Breast epithelium (tissue), 4 donors: Measurements from ENCODE around the gene PTPN4. TPM values are rescaled to one million over a fixed set of nuclear protein-coding genes. Genes with fewer than 3 reads are reported as not detected.

Experiments
- DNase-seq, 2 donors: peaks; one replicate each; pipeline ENCODE4 v3.0.0-alpha.2; 2019; ENCODE audit warnings: low spot score in 2 of 2
- H3K27ac ChIP-seq, 2 donors: fragments of 200-600 bp; sonication (generic) in 1 of 2; one replicate each; pipeline ENCODE4 v1.5.1; 2016 to 2019; ENCODE audit warnings: mild to moderate bottlenecking in 1 of 2
- H3K27me3 ChIP-seq, 2 donors: fragments of 200-600 bp; sonication (generic) in 1 of 2; one replicate each; pipeline versions ENCODE4 v1.5.1 to v1.6.0; 2017 to 2019; ENCODE audit warnings: control low read depth in 1 of 2, mild to moderate bottlenecking in 1 of 2
- H3K36me3 ChIP-seq: fragments of 200-600 bp; one replicate; pipeline ENCODE4 v1.5.1; 2019
- H3K4me1 ChIP-seq, 2 donors: fragments of 200-600 bp; sonication (generic); one replicate each; pipeline ENCODE4 v1.5.1; 2016 to 2019; ENCODE audit warnings: control low read depth in 1 of 2
- H3K4me3 ChIP-seq, 3 donors: fragments of 200-600 bp; sonication (generic); 1 replicate in 2 of 3; 2 replicates in 1 of 3; pipeline ENCODE4 v1.5.1; 2016 to 2019; ENCODE audit warnings: mild to moderate bottlenecking in 3 of 3, moderate library complexity in 2 of 3
- H3K9me3 ChIP-seq, 2 donors: fragments of 200-600 bp; sonication (generic) in 1 of 2; one replicate each; pipeline ENCODE4 v1.5.1; 2016 to 2019; ENCODE audit warnings: control low read depth in 1 of 2
- POLR2A ChIP-seq: fragments of 450-650 bp; IDR thresholded peaks from one replicate; pipeline ENCODE4 v1.6.1; 2016; ENCODE audit warnings: antibody characterized with exemption, mild to moderate bottlenecking, moderate library complexity
- POLR2AphosphoS5 ChIP-seq, 3 donors: sonication (generic); formaldehyde crosslinking; IDR thresholded peaks; one replicate each; pipeline ENCODE4 v1.6.1; 2017; ENCODE audit warnings: antibody characterized with exemption in 3 of 3
- intact Hi-C: fragments of 100-400 bp; cut with DNase I; formaldehyde crosslinking; loops from one replicate; pipeline ENCODE4 v1.15.1; 2023; ENCODE audit warnings: low total_unique reads
- total RNA-seq, 3 donors: library from RNA; depleted of rRNA; stranded (reverse); fragments of >200 nt; gene quantifications; one replicate each; pipeline ENCODE4 v1.1.0, GENCODE V29; 2016
- TF ChIP-seq, protein P1 (sequence below), 3 donors: fragments of 450-650 bp; IDR thresholded peaks; one replicate each; pipeline ENCODE4 v1.5.1; 2016 to 2017; ENCODE audit warnings: antibody characterized with exemption in 3 of 3, mild to moderate bottlenecking in 3 of 3, moderate library complexity in 3 of 3

Gene PTPN4
- total RNA-seq, 3 donors from 2014 or later = 29.1 to 49.6 (median 38.7) TPM

DNA sequence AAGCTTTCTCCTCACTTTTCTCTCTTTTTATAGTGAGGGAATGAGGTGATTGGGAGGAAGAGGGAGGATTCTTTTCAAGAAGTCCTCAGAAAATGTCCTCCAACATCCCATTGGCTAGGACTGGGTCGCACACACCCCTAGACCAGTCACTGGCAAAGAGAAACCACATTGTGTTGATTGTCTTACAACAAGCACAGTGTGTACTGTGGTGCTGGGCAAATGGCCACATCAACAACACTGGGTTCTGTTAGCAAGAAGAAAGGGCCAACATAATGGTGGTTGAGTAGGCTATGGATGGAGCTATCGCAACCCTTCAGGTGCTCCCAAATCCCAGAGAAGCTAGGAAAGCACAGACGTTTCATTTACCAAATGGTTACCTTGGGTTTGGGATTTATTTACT is 18.7 kb upstream of the PTPN4 start:
- no peak overlapping the region for H3K4me3 ChIP-seq
- no peaks in the 10 kb centered on the region for H3K9me3 ChIP-seq
- intact Hi-C loops = no loop called here
- H3K27me3 ChIP-seq = no peaks in the 10 kb centered on the region
- no peak overlapping the region for H3K27ac ChIP-seq
- no peaks in the 10 kb centered on the region for H3K36me3 ChIP-seq
- TF ChIP-seq POLR2AphosphoS5 (IDR thresholded peaks at IDR 0.05) (no peak), POLR2A (no peak)
- TF ChIP-seq, protein P1, sequence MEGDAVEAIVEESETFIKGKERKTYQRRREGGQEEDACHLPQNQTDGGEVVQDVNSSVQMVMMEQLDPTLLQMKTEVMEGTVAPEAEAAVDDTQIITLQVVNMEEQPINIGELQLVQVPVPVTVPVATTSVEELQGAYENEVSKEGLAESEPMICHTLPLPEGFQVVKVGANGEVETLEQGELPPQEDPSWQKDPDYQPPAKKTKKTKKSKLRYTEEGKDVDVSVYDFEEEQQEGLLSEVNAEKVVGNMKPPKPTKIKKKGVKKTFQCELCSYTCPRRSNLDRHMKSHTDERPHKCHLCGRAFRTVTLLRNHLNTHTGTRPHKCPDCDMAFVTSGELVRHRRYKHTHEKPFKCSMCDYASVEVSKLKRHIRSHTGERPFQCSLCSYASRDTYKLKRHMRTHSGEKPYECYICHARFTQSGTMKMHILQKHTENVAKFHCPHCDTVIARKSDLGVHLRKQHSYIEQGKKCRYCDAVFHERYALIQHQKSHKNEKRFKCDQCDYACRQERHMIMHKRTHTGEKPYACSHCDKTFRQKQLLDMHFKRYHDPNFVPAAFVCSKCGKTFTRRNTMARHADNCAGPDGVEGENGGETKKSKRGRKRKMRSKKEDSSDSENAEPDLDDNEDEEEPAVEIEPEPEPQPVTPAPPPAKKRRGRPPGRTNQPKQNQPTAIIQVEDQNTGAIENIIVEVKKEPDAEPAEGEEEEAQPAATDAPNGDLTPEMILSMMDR (IDR thresholded peaks at IDR 0.05) = no peak
- H3K4me1 ChIP-seq = no peaks in the 10 kb centered on the region
- no peak for DNase-seq

DNA sequence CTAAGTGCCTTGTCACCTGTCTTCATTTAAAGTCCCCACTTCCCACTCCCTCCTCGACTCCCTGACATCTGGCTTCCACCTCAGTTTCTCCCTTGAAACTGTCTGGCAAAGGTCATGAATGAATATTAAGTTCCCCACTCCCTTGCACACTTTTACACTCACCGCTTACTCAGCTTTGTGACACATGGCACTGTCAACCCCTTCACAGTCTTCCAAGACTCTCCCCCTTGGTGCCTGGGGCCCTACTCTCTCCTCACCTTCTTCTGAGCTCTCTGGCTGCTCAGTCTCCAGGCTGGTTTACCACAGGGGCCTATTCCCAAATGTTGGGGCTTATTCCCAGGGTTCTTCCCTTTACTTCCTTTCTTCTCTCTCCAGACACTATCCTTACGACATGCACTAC is 17.9 kb upstream of the PTPN4 start:
- Histone ChIP-seq H3K4me3 (no peak overlapping the region), H3K4me1 (no peaks in the 10 kb centered on the region), H3K27me3 (no peaks in the 10 kb centered on the region), H3K27ac (no peak overlapping the region), H3K36me3 (no peaks in the 10 kb centered on the region), H3K9me3 (no peaks in the 10 kb centered on the region)
- no peak for TF ChIP-seq POLR2A
- TF ChIP-seq, protein P1 (IDR thresholded peaks at IDR 0.05) = no peak
- no peak for TF ChIP-seq POLR2AphosphoS5 (IDR thresholded peaks at IDR 0.05)
- intact Hi-C loops = no loop called here
- no peak for DNase-seq

DNA sequence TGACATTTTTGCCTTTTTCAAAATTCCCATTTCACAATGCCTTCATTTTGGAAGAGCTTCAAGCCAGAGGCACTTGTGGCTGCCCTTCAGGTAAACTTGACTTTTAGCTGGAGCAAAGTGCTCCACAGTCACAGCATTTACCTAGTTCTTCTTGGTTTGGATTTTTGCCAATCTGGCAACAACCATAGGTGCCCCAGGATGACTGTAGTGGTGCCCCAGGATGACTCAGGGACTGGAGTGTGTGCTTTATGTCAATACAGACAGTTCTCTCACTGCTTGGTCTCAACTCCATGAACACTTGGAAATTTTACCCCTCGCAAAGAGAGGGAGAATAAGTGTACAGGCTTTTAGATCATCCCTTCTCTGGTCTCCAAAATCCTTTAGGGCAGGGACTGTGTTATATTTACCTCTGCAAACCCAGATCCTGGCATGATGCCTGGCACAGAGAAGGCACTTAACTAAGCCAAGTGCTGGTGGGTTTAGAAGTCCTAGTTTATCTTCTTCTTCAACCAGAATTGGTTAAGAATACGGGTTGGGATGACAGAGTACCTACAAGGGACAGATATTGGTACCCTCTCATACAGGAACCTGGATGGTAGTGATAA is 15.3 kb upstream of the PTPN4 start:
- no peak overlapping the region for H3K4me3 ChIP-seq
- H3K27me3 ChIP-seq = no peaks in the 10 kb centered on the region
- H3K27ac ChIP-seq = peak overlapping the region in 1 of 2 donors; percentile 48
- TF ChIP-seq POLR2AphosphoS5 (IDR thresholded peaks at IDR 0.05) = peak in 1 of 3 donors; percentile 28
- TF ChIP-seq, protein P1 (IDR thresholded peaks at IDR 0.05) = no peak
- intact Hi-C loops = no loop called here
- H3K36me3 ChIP-seq = no peaks in the 10 kb centered on the region
- no peaks in the 10 kb centered on the region for H3K4me1 ChIP-seq
- H3K9me3 ChIP-seq = no peaks in the 10 kb centered on the region
- DNase-seq = peak in 1 of 2 donors; percentile 54

DNA sequence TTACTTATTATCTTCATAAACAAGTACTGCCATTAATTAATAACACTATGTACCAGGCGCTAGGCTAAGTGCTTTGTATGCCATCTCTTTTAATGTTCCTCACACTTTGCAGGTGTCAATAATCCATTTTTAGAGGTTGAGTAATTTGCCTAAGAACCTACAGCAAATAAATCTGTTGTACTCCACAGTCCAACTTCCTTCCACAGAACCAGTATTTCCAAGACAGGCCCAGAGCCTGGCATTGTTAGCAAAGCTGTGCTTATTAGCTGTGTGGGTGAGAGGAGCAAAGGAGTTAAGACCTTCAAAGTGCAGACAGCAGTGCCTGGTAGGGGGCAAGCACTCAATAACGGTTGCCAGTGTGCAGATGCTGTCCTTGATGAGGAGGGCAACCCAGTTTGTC is 14.2 kb upstream of the PTPN4 start:
- no peaks in the 10 kb centered on the region for H3K9me3 ChIP-seq
- H3K36me3 ChIP-seq = no peaks in the 10 kb centered on the region
- H3K27me3 ChIP-seq = no peaks in the 10 kb centered on the region
- H3K4me3 ChIP-seq = no peak overlapping the region
- intact Hi-C loops = no loop called here
- TF ChIP-seq, protein P1 (IDR thresholded peaks at IDR 0.05) = no peak
- TF ChIP-seq POLR2AphosphoS5 (IDR thresholded peaks at IDR 0.05) (no peak), POLR2A (no peak)
- H3K27ac ChIP-seq = no peak overlapping the region
- no peak for DNase-seq
- no peaks in the 10 kb centered on the region for H3K4me1 ChIP-seq

DNA sequence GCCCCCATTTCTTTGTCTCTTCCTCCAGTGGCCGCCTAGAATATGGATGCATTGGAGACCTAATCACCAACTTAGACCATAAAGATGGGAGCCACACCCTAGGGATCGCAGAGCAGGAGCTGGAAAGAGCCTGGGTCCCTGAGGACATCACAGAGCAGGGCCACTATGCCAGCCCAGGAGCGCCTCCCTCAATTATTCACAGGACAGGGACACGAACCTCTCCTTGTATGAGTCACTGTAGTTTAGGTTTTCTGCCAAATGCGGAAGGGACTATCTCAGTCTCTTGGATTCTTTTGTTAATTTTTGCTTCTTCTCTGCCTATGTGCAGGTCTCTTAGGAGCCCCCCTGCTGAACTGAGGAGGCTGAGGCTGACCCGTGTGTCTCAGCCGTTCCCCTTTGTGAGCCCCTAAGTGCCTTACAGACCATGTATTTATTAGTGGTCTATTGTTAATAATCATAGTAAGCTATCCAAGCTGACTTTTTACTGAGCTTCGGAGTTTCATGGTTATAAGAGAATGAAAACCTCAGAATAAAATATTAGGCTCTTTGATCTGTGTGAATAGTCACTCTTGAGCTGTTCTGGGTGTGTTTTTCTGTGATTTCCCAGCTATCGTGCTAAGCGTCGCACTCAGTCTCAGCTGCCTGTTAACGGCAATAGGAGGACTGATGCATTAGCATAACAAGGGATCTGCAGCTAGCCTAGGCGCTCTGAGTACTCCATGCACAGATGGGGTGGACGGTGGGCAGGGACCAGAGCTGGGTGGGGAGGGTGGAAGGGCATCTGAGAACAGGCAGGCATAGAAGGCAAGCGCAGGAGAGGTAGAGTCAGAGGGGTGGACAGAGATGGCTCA is 12.7 kb upstream of the PTPN4 start:
- no peaks in the 10 kb centered on the region for H3K27me3 ChIP-seq
- H3K4me1 ChIP-seq = no peaks in the 10 kb centered on the region
- H3K36me3 ChIP-seq = no peaks in the 10 kb centered on the region
- no peaks in the 10 kb centered on the region for H3K9me3 ChIP-seq
- DNase-seq = no peak
- H3K4me3 ChIP-seq = no peak overlapping the region
- intact Hi-C loops = no loop called here
- no peak overlapping the region for H3K27ac ChIP-seq
- TF ChIP-seq, protein P1 (IDR thresholded peaks at IDR 0.05) = no peak
- TF ChIP-seq POLR2AphosphoS5 (IDR thresholded peaks at IDR 0.05) (no peak), POLR2A (no peak)
